G401 (cell line): Measurements from ENCODE around the gene BICD1. TPM values are rescaled to one million over a fixed set of nuclear protein-coding genes. Genes with fewer than 3 reads are reported as not detected.
"Not testable (repeated sequence)": the region's sequence is repeated elsewhere in the genome, so short reads cannot be mapped to it uniquely, and the experiment has no call there.

Experiments used
- DNase-seq: peaks from one replicate; pipeline ENCODE4 v3.0.0-alpha.2; 2015; ENCODE audit warnings: low spot score
- in situ Hi-C: cut with HindIII; loops from 2 replicates; pipeline ENCODE4 v1.10.0; 2016; ENCODE audit warnings: low sequenced_read_pairs, mixed read lengths
- total RNA-seq: library from RNA; depleted of rRNA; stranded (reverse); fragments of >200 nt; shearing (Covaris generic); gene quantifications from 2 replicates; pipeline ENCODE4 v1.2.3, GENCODE V29; 2014

Gene BICD1
- total RNA-seq, 1 experiment from 2014 or later, result 8.0 TPM

DNA sequence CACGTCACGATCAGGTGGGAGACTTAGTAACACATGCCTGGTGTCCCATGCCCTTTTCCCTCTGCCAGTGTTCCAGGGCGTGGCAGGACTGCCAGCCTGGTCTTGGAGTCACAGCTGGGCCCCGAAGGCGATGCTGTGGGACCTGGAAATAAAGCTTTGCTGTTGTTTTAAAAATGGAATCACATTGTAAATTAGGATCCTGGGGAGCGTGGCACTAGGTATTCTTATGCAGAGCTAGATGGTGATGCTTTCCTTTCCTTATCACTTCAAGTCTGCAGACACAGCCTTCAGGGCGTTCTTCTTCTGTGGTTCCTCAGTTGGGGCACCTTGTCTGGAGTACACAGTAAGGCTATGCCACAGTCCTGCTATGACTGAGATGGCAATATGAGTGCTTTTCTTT, 64.6 kb downstream of the BICD1 start:
- DNase-seq, result no peak
- in situ Hi-C loops, result no loop called here

DNA sequence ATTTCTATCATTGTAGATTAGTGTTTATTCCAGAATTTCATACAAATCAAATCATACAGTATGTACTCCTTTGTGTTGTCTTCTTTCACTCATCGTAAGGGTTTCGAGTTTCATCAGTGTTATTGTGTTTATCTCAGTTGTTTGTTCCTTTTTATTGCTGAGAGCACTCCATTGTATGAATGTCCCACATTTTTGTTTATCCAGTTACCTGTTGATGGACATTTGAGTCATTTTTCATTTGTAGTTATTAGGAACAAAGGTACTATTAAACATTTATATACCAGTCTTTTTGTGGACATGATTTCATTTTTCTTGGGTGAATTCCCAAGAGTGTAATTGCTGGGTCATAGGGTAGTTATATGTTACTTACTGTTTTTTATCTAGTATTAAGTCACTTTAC, 70.0 kb downstream of the BICD1 start:
- in situ Hi-C loops, result no loop called here

DNA sequence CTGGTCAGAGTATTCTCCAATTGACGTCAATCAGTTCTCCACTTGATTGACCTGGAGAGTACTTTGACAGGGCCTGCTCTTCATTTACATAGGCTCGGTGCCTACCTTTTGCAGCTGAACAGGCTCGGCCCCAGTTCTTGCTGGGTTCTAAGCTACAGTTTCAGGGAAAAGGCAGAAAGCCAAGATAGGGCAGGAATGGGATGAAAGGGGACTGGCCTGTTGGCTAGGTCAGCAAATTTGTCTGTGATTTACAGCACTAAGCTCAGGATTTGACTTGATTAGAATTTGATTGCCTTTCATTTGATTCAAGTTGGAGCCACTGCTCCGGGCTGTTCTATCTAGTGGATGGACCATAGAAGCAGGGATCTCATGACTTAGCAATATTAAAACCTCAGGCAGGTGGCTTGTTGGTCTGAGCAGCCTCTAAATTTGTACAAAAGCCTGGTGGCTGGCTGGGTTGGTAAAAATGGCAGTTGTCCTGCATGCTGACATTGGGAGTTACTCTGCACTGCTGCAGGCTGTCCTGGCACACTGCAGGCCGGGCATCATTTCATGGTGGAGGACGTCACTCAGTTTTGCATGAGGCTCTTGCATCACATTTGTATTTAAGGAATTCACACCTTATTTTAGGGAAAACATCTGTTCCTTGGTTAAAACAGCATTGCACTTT, 71.8 kb downstream of the BICD1 start:
- in situ Hi-C loops, result no loop called here
- DNase-seq, result peak; percentile 60

More for the DNA sequence above, 70.0 kb downstream of the BICD1 start:
- no peak for DNase-seq

DNA sequence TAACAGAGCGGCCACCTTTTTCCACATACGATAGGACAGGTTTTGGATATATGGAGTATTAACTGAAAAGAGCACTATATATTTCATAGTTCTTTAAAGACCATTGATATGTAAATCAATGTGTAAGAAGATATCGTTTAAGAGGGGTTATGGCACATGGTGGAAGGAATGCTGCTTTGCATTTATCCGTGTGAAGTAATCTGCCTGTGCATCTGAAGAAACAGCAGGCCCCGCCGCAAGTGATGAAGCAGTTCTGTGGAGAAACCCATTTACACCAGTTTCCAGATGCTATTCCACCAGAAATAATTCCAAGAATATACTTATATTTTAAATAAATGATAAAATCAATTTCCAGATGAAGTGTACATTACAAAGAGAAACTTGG, 72.4 kb downstream of the BICD1 start:
- in situ Hi-C loops, result no loop called here
- DNase-seq, result peak; percentile 19

DNA sequence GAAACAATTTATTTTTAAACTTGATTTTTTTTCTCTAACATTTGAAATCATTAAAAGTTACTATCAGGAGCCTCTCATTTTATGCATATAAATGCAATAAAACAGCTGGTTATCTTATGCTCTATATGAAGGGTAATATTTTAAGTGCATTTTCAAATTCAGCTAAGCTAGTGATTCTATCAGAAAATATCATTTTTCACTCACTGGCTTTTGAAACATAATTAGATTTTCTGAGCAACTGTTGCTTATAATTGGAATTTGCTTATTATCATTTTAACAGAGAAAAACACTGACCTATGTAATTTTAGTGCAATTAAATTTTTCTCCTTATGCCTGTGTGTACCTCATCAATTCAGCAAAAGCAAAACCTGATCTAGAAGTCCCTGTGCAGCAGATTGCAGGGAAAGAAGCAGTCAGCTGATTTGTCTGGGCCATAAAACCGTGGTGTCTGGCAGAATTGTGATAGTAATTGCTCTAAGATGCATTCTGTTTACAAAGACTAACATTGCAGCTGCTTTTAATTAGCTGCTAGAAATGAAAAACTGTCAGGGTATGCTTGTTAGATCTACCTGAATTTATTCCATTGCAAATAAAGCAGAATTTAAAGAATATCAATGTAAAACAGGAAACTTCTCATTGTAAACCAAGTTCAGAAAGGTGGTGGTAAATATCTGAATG, 75.0 kb downstream of the BICD1 start:
- in situ Hi-C loops, result no loop called here
- DNase-seq, result peak; percentile 41

DNA sequence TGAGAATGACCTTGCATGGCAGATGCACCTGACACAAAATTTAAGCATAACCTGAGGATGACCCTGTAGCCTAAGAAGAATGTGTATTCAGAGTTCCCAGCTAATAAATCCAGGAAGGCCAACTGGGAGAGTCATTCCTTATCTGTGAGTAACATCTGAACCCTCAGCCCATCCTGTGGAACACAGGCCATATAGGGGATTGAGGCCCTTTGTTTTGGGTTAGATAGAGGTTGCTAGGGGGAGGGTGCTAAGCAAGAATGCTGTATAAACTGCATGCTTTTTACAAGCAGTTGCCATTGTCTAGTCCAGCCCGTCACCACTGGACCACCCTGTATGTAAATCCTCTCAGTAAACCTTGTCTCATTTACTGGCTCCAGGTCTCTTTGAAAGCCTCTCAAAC, 77.0 kb downstream of the BICD1 start:
- in situ Hi-C loops, result no loop called here
- no peak for DNase-seq

DNA sequence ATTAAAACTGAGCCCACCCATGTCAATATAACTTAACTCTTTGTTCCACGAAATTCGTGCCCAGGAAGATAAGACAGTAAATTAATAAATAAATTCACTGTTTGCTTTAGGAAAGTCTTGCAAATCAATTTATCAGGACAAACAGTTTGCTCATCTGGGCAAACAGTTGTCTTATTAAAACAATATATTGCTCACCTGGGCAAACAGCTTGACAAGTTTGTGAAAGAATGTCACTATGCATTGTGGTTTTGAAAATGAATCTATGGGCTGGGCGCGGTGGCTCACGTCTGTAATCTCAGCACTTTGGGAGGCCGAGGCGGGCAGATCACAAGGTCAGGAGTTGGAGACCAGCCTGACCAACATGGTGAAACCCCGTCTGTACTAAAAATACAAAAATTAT, 80.5 kb downstream of the BICD1 start:
- DNase-seq, in situ Hi-C loops: not testable (repeated sequence)

DNA sequence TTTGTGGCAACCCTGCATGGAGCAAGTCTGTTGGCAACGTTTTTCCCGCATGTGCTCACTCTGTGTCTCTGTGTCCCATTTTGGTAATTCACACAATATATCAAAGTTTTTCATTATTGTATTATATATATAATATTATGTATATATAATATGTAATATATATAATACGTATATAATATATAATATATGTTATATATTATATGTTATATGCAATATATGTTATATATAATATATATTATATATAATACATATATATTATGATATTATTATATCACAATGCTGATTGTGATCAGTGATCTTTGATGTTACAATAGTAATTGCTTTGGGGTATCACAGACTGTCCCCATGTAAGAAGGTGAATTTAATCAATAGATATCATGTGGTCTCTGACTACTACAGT, 84.8 kb downstream of the BICD1 start:
- in situ Hi-C loops, result no loop called here
- no peak for DNase-seq

DNA sequence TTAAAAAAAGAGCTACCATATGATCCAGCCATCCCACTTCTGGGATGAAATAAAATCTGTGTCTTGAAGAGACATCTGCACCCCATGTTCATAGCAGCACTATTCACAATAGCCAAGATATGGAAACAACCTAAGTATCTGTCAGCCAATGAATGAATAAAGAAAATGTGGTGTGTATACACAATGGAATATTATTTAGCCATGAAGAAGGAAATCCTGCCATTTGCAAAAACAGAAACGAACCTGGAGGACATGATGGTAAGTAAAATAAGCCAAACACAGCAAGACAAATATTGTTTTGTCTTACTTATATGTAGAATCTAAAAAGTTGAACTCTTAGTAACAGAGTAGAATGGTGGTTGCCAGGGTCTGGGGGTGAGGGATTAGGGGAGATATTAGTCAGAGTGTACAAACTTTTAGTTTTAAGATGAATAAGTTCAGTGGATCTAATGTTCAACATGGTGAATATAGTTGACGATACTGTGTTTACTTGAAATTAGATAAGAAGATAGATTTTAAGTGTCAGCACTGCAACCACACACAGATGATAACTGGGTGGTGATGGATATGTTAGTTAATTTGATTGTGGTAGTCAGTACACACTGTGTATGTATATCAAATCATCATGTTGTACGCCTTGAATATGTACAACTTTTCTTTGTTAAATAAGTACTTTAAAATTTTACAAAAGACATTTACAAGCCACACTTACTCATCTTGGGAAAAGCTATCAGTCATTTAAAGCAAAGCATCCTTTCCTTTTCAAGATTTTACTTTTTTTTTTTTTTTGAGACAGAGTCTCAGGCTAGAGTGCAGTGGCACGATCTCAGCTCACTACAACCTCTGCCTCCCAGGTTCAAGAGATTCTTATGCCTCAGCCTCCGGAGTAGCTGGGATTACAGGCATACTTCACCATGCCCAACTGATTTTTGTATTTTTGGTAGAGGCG, 89.9 kb downstream of the BICD1 start:
- in situ Hi-C loops, result no loop called here
- no peak for DNase-seq

DNA sequence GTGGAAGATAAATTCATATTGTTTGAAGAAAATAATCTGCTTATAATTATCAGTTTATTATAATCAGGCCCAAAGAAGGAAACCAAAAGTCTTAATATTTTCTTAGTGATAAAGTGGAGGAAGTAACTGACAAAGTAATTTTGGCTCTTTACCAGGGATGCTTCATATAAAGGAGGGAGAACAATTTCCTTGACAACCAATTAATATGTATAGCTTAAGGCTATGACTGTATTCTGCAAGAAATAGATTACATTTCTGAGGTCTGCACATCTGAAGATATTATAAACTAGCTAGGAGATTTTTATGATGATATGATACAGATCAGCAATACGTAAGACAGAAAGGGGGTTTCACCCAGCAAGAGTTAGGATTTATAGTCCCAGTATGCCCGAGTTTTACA, 90.8 kb downstream of the BICD1 start:
- no peak for DNase-seq
- in situ Hi-C loops, result no loop called here

DNA sequence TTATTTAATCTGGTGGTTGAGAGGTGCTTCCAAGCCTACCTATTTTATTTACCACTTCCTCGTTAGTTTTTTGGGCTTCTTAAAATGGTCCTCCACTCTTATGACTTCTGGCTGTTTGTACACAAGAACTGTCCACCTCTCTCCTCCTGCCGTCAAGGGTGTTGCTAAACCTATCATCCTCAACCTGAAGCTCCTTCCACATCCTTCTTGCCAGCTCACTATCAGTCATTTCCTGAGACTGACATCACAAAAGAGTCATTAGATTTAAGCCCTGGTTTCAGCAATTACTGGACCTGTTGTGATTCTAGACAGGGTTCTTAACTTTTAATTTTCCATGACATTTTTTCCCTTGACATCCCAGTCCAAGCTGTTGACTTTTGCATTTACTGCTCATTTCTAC, 91.9 kb downstream of the BICD1 start:
- no peak for DNase-seq
- in situ Hi-C loops, result no loop called here

DNA sequence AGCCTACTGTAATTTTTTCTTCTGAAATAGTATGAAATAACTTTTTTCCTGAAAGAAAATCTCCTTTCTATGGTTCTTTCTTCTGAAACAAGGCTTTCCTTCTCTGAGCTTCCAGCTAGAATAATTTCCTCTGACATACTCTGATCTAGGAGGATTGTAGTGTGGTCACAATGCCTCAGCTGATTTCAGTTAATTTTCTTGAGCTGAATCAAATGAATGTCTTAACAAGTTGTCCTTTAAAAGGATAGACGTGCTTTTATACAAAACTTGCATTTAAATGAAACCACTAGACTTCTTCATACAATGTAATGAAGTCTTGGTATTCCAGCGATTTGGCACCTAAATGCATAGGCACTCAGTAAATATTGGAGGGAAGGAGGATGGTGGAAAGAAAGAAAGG, 94.4 kb downstream of the BICD1 start:
- DNase-seq, result peak; percentile 26
- in situ Hi-C loops, result no loop called here

DNA sequence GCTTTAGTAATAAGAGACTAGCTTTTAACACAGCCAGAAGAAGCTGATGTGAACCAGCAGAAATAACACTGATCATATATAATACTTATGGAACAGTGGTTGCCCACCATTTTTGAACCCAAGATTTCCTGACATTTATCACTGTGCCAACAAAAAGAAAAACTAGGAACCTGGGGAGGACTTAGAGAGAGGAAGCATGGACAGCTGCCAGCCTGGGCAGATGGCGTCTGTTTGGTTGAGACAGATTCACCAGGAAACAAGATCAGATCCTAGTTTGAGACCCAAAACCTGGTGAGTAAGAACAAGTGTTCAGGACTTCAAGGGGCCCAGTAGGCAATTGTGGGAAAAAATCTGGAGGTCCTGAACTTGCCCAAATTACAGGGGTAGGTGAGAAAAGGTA, 95.3 kb downstream of the BICD1 start:
- peak; percentile 95 for DNase-seq
- in situ Hi-C loops, result no loop called here

DNA sequence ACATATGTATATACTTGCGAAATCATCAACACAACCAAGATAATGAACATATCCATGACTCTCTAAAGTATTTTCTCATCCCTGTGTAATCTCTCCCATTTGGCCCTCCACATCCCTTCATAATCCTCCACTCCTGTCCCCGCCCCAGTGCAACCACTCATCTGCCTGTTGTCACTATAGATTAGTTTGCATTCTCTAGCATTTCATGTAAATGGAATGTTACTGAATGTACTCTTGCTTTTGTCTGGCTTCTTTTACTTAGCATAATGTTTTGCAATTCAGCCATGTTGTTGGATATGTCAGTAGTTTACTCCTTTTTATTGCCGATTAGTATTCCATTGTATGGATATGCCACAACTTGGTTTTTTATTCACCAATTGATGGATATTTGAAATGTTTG, 99.1 kb downstream of the BICD1 start:
- DNase-seq, result no peak
- in situ Hi-C loops, result no loop called here

DNA sequence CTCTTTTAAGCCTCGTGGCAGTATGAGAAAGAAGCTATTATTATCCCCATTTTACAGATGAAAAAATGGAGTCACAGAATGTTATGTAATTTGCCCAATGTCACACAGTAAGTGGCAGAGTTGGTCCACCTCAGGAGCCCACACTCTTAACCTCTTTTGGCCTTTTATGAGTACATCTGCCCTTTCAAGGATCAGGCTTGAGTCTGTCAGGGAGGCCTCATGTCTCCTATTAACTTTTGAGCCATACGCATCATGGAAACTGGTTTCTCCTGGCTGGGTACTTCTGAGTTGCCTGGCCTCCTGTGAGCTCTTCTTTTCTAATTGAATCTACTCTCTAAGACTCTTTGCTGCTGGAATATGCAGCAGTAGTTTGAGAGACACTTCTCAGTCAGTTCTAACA, 101.7 kb downstream of the BICD1 start:
- in situ Hi-C loops, result no loop called here
- no peak for DNase-seq

DNA sequence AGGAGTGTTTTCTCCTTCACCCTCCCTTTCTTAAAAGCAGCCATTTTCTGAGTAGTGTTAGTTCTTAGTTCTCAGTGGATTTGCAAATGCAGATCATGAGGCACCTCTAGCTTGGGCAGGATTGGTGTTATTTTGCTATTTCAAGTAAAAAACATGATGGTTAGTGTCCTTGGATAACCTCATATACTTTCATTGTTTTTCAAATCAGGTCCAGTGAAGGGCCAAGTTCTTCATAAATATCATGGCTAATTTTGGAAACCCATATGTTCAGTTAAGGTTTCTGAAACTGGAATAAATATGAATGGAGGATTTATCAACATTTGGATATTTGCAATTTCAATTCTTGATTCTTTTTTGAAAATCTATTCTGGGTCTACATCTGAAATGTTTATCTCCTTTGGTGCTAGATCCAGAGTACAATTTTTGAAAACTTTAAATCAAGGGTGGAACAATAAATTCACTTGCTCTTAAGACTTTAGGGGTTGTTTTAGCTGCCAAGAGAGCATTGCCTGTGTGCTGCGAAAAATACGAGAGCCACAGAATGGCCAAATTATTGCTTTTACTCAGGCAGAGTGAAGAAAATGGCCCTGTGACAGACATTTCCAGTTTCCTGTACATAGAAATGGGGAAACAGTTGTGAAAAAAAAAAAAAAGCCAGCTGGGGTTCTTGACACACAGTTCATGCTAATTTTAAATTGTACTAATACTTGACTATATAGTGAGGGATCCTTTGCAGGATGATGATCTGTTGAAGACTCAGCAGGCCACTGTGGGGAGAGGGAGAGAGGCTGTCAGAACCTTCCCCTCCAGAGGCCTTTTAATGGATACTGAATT, 104.6 kb downstream of the BICD1 start:
- in situ Hi-C loops, result no loop called here
- peak; percentile 81 for DNase-seq

DNA sequence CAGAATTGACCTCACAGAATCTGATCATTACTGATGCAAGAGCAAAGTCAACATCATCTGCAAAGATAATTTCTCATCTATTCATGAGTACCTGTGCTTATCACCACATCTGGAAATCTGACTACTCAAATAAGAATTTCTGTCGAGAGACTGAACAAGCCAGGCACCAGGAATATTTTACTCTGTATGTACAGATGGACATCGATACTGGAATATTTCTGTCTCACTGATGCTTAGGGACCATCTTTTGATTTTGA, 105.2 kb downstream of the BICD1 start:
- DNase-seq, result no peak
- in situ Hi-C loops, result no loop called here

DNA sequence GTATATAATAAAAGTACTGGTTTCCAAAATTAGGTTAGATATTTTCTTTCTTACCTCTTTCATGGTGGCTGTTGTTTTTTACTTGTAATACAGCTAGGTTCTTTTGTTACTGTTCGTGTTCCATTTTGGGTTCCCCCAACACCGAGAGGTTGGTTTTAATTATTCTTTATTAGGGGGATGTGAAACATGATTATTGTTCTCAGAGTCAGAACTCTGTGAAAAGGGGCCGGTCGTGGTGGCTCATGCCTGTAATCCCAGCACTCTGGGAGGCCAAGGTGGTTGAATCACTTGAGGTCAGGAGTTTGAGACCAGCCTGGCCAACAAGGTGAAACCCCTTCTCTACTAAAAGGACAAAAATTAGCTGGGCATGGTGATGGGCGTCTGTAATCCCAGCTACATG, 108.1 kb downstream of the BICD1 start:
- DNase-seq, result no peak
- in situ Hi-C loops, result no loop called here
